Measurements from ENCODE around the gene FXYD7. TPM values are rescaled to one million over a fixed set of nuclear protein-coding genes. Genes with fewer than 3 reads are reported as not detected.

FXYD7 gene
- total RNA-seq, 1 donor from 2014 or later: not detected

- Mint-ChIP-seq H3K9me3 (ENCODE audit: unreplicated experiment) (no peaks in the 10 kb centered on the region), H3K4me3 (ENCODE audit: unreplicated experiment) (no peak overlapping the region)
- peak; percentile 66 for TF ChIP-seq CTCF (IDR thresholded peaks at IDR 0.05)
Observed at GRCh38 chr19:35142606-35143230, 337 bp upstream of the FXYD7 start.

GRCh38 chr19:35143818-35144217 lies 763 bp downstream of the FXYD7 start:
- DNase-seq (ENCODE audit: extremely low spot score, unreplicated experiment): no peak
- no peaks in the 10 kb centered on the region for H3K9me3 Mint-ChIP-seq (ENCODE audit: unreplicated experiment)
- no peak overlapping the region for H3K4me3 Mint-ChIP-seq (ENCODE audit: unreplicated experiment)
- no peak for TF ChIP-seq CTCF (IDR thresholded peaks at IDR 0.05)
- no peak overlapping the region for H3K27ac Mint-ChIP-seq (ENCODE audit: unreplicated experiment)
- H3K4me1 Mint-ChIP-seq (ENCODE audit: unreplicated experiment): peaks cover 40% of the 10 kb centered on the region
- H3K27me3 Mint-ChIP-seq (ENCODE audit: unreplicated experiment): peaks cover 21% of the 10 kb centered on the region
- no peaks in the 10 kb centered on the region for H3K36me3 Mint-ChIP-seq (ENCODE audit: unreplicated experiment)

More at GRCh38 chr19:35142606-35143230, 337 bp upstream of the FXYD7 start:
- Mint-ChIP-seq H3K27me3 (ENCODE audit: unreplicated experiment) (peaks cover 21% of the 10 kb centered on the region), H3K27ac (ENCODE audit: unreplicated experiment) (no peak overlapping the region), H3K36me3 (ENCODE audit: unreplicated experiment) (no peaks in the 10 kb centered on the region), H3K4me1 (ENCODE audit: unreplicated experiment) (peaks cover 41% of the 10 kb centered on the region)
- no peak for DNase-seq (ENCODE audit: extremely low spot score, unreplicated experiment)

GRCh38 chr19:35144259-35144599 lies 1.2 kb downstream of the FXYD7 start:
- H3K4me1 Mint-ChIP-seq (ENCODE audit: unreplicated experiment): peaks cover 39% of the 10 kb centered on the region
- no peak overlapping the region for H3K27ac Mint-ChIP-seq (ENCODE audit: unreplicated experiment)
- H3K27me3 Mint-ChIP-seq (ENCODE audit: unreplicated experiment): peaks cover 21% of the 10 kb centered on the region
- H3K4me3 Mint-ChIP-seq (ENCODE audit: unreplicated experiment): no peak overlapping the region
- no peak for DNase-seq (ENCODE audit: extremely low spot score, unreplicated experiment)
- TF ChIP-seq CTCF (IDR thresholded peaks at IDR 0.05): no peak
- no peaks in the 10 kb centered on the region for H3K9me3 Mint-ChIP-seq (ENCODE audit: unreplicated experiment)
- no peaks in the 10 kb centered on the region for H3K36me3 Mint-ChIP-seq (ENCODE audit: unreplicated experiment)

GRCh38 chr19:35144600-35145436 lies 1.8 kb downstream of the FXYD7 start:
- no peak for DNase-seq (ENCODE audit: extremely low spot score, unreplicated experiment)
- no peak for TF ChIP-seq CTCF (IDR thresholded peaks at IDR 0.05)
- Mint-ChIP-seq H3K27ac (ENCODE audit: unreplicated experiment) (no peak overlapping the region), H3K27me3 (ENCODE audit: unreplicated experiment) (peaks cover 21% of the 10 kb centered on the region), H3K9me3 (ENCODE audit: unreplicated experiment) (no peaks in the 10 kb centered on the region), H3K4me1 (ENCODE audit: unreplicated experiment) (peaks cover 39% of the 10 kb centered on the region), H3K4me3 (ENCODE audit: unreplicated experiment) (no peak overlapping the region), H3K36me3 (ENCODE audit: unreplicated experiment) (no peaks in the 10 kb centered on the region)

- Mint-ChIP-seq H3K27ac (ENCODE audit: unreplicated experiment) (no peak overlapping the region), H3K4me1 (ENCODE audit: unreplicated experiment) (peaks cover 36% of the 10 kb centered on the region), H3K36me3 (ENCODE audit: unreplicated experiment) (no peaks in the 10 kb centered on the region), H3K9me3 (ENCODE audit: unreplicated experiment) (no peaks in the 10 kb centered on the region), H3K27me3 (ENCODE audit: unreplicated experiment) (peaks cover 13% of the 10 kb centered on the region), H3K4me3 (ENCODE audit: unreplicated experiment) (no peak overlapping the region)
- TF ChIP-seq CTCF (IDR thresholded peaks at IDR 0.05): no peak
- no peak for DNase-seq (ENCODE audit: extremely low spot score, unreplicated experiment)
Observed at GRCh38 chr19:35146746-35147459, 3.8 kb downstream of the FXYD7 start.

All from osteocyte (in vitro differentiated cells).